Spinal cord (tissue), 10 donors: Measurements from ENCODE around the gene EPB41. TPM values are rescaled to one million over a fixed set of nuclear protein-coding genes. Genes with fewer than 3 reads are reported as not detected.
"Not testable (repeated sequence)": the region's sequence is repeated elsewhere in the genome, so short reads cannot be mapped to it uniquely, and the experiment has no call there.

Experiments
- DNase-seq, 6 donors: peaks; one replicate each; pipeline versions ENCODE4 v3.0.0 to v3.0.0-alpha.2; 2013 to 2015; ENCODE audit warnings: low spot score in 6 of 6, low read depth in 4 of 6
- H3K27ac ChIP-seq: one replicate; pipeline ENCODE4 v1.5.1; 2013; ENCODE audit warnings: low read depth, low read length, control low read depth
- H3K27me3 ChIP-seq: one replicate; pipeline ENCODE4 v1.6.1; 2013; ENCODE audit warnings: low read length; ENCODE audit not compliant: control insufficient read depth, insufficient read depth
- H3K36me3 ChIP-seq: one replicate; pipeline ENCODE4 v1.6.1; 2013; ENCODE audit warnings: low read length; ENCODE audit not compliant: control insufficient read depth, insufficient read depth
- H3K4me1 ChIP-seq: one replicate; pipeline ENCODE4 v1.6.1; 2013; ENCODE audit warnings: low read length; ENCODE audit not compliant: control insufficient read depth, insufficient read depth
- H3K4me3 ChIP-seq: one replicate; pipeline ENCODE4 v1.5.1; 2013; ENCODE audit warnings: low read depth, low read length, control low read depth
- H3K9me3 ChIP-seq: one replicate; pipeline ENCODE4 v1.6.1; 2013; ENCODE audit warnings: low read length; ENCODE audit not compliant: control insufficient read depth, insufficient read depth
- WGBS: methylation state at CpG from one replicate; pipeline ENCODE4 v1.1.5; 2013; ENCODE audit warnings: missing lambda C conversion rate; ENCODE audit not compliant: insufficient coverage; 5-methylcytosine and 5-hydroxymethylcytosine counted together
- polyA plus RNA-seq, 2 donors: library from polyadenylated mRNA; unstranded; fragments of 120-200 nt; gene quantifications; one replicate each; pipeline ENCODE4 v1.2.1, GENCODE V29; 2013; ENCODE audit not compliant: insufficient read length in 2 of 2
- total RNA-seq, 2 donors: library from RNA; depleted of rRNA in 1 of 2; stranded (reverse); fragments of 120-200 nt in 1 of 2; fragments of >200 nt in 1 of 2; gene quantifications; one replicate each; pipeline versions ENCODE4 v1.2.3 to v1.2.4, GENCODE V29; 2013 to 2014
- donor health status: healthy.

EPB41 gene
- total and polyA plus RNA-seq, 4 donors, result 27.8 to 66.9 (median 41.1) TPM

DNA sequence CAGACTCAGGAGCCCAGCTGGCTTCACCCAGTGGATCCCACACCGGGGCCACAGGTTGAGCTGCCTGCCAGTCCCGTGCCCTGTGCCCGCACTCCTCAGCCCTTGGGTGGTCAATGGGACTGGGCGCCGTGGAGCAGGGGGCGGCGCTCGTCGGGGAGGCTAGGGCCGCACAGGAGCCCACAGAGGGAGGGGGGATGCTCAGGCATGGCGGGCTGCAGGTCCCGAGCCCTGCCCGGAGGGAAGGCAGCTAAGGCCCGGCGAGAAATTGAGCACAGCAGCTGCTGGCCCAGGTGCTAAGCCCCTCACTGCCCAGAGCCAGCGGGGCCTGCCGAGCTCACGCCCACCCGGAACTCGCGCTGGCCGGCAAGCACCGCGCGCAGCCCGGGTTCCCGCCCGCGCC, 216.7 kb downstream of the EPB41 start:
- H3K9me3 ChIP-seq, H3K27me3 ChIP-seq, DNase-seq, H3K36me3 ChIP-seq, H3K27ac ChIP-seq, H3K4me3 ChIP-seq: not testable (repeated sequence)
- H3K4me1 ChIP-seq, result peaks cover 15% of the 10 kb centered on the region
- 92% methylated on average over 24 of the region's 29 CpGs for WGBS

GRCh38 chr1:29133861-29134694, 219.7 kb downstream of the EPB41 start:
- Histone ChIP-seq H3K4me3 (no peak overlapping the region), H3K4me1 (peaks cover 19% of the 10 kb centered on the region), H3K9me3 (no peaks in the 10 kb centered on the region), H3K27ac (peak overlapping the region; percentile 80), H3K36me3 (no peaks in the 10 kb centered on the region), H3K27me3 (peaks cover 4% of the 10 kb centered on the region)
- no peak for DNase-seq
- 65% methylated on average over 55 of the region's 55 CpGs for WGBS

GRCh38 chr1:29134695-29135028, 220.3 kb downstream of the EPB41 start:
- H3K4me3 ChIP-seq, result no peak overlapping the region
- DNase-seq, result no peak
- 77% methylated on average over 10 of the region's 10 CpGs for WGBS

DNA sequence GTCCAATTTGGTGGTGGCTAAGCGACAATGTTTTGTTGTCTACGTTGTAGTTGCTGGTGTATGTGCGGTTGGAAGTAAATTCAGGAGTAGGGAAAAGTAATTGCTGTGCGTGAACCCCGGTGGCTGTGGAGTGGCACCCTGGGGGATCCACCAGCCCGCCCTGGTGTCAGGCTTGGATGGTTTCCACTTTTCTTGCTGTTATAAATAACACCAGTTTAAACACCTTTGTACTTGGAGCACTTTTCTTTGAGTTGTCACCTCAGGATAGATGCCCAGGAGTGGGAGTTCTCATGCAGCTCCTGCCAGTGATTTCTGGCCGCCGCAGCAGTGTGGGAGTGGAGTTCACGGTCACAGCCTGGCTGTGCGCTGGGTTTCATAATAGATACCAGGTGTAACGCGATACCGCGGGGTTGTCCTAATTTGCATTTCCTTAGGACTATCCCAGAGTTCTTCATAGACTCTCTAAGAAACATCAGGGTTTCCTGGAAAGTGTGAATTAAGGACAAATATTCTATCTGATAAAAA, 222.1 kb downstream of the EPB41 start:
- no peak overlapping the region for H3K4me3 ChIP-seq
- 70% methylated on average over 2 of the region's 14 CpGs for WGBS
- H3K36me3 ChIP-seq, result no peaks in the 10 kb centered on the region
- no peaks in the 10 kb centered on the region for H3K9me3 ChIP-seq
- no peak for DNase-seq
- H3K4me1 ChIP-seq, result peaks cover 19% of the 10 kb centered on the region
- peaks cover 4% of the 10 kb centered on the region for H3K27me3 ChIP-seq
- H3K27ac ChIP-seq, result no peak overlapping the region

More at GRCh38 chr1:29134695-29135028, 220.3 kb downstream of the EPB41 start:
- Histone ChIP-seq H3K36me3 (no peaks in the 10 kb centered on the region), H3K27ac (no peak overlapping the region), H3K4me1 (peaks cover 19% of the 10 kb centered on the region), H3K27me3 (peaks cover 4% of the 10 kb centered on the region), H3K9me3 (no peaks in the 10 kb centered on the region)

DNA sequence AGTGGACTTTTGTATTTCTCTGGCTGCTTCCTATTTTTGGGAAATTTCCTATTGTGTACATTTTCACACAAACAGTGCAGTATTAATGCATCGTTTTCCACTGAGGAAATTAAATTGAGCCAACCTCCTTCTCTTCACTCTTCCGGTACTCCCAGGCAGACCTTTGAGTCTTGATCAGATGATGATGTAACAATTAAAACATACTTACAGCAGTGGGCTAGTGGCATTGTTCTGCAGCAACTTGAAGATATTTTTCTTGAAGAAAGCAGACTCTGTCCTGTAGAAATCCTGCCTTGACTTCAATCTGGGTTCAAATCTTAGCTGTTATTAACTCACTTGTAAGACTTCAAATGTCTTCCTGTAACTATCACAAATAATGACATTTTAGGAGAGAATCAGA, 228.3 kb downstream of the EPB41 start:
- no peaks in the 10 kb centered on the region for H3K27me3 ChIP-seq
- no peak overlapping the region for H3K4me3 ChIP-seq
- DNase-seq, result no peak
- WGBS, result no CpG with 5 or more reads among the region's 2 CpGs
- peaks cover 19% of the 10 kb centered on the region for H3K36me3 ChIP-seq
- H3K27ac ChIP-seq, result no peak overlapping the region
- H3K9me3 ChIP-seq, result no peaks in the 10 kb centered on the region
- H3K4me1 ChIP-seq, result no peaks in the 10 kb centered on the region

GRCh38 chr1:29144178-29144577, 229.8 kb downstream of the EPB41 start:
- H3K27me3 ChIP-seq, result no peaks in the 10 kb centered on the region
- DNase-seq, result no peak
- no peaks in the 10 kb centered on the region for H3K9me3 ChIP-seq
- no peak overlapping the region for H3K27ac ChIP-seq
- no peaks in the 10 kb centered on the region for H3K4me1 ChIP-seq
- no peak overlapping the region for H3K4me3 ChIP-seq
- H3K36me3 ChIP-seq, result peaks cover 33% of the 10 kb centered on the region
- no CpG with 5 or more reads among the region's 2 CpGs for WGBS

- Histone ChIP-seq H3K36me3 (peaks cover 49% of the 10 kb centered on the region), H3K27me3 (no peaks in the 10 kb centered on the region), H3K4me3 (no peak overlapping the region), H3K27ac (no peak overlapping the region), H3K9me3 (no peaks in the 10 kb centered on the region), H3K4me1 (no peaks in the 10 kb centered on the region)
- 92% methylated on average over 8 of the region's 8 CpGs for WGBS
- no peak for DNase-seq
Observed at GRCh38 chr1:29145739-29146437, 231.5 kb downstream of the EPB41 start.

GRCh38 chr1:29148656-29149491, 234.5 kb downstream of the EPB41 start:
- H3K4me3 ChIP-seq, result no peak overlapping the region
- no peaks in the 10 kb centered on the region for H3K9me3 ChIP-seq
- 94% methylated on average over 25 of the region's 35 CpGs for WGBS
- H3K27ac ChIP-seq, result no peak overlapping the region
- no peaks in the 10 kb centered on the region for H3K27me3 ChIP-seq
- DNase-seq, result no peak
- H3K36me3 ChIP-seq, result peaks cover 67% of the 10 kb centered on the region
- no peaks in the 10 kb centered on the region for H3K4me1 ChIP-seq

DNA sequence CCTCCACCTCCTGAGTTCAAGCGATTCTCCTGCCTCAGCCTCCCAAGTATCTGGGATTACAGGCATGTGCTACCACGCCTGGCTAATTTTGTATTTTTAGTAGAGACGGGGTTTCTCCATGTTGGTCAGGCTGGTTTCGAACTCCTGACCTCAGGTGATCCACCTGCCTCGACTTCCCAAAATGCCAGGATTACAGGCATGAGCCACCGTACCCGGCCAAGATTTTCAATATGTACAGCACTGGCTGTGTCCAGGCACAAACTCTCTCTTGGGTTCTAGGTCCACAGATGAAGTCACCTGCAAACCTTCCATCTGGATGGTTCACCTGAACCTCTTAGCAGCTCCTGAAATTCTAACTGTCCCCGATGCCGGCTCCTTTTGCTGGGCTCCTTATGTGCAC, 236.0 kb downstream of the EPB41 start:
- not testable (repeated sequence) for H3K27ac ChIP-seq, H3K4me1 ChIP-seq, H3K4me3 ChIP-seq, H3K27me3 ChIP-seq, DNase-seq, H3K9me3 ChIP-seq
- WGBS, result 98% methylated on average over 7 of the region's 9 CpGs
- H3K36me3 ChIP-seq, result peaks cover 77% of the 10 kb centered on the region
